ENCODE data around the gene EP400. TPM values are rescaled to one million over a fixed set of nuclear protein-coding genes. Genes with fewer than 3 reads are reported as not detected.

EP400 gene
- total RNA-seq, 1 experiment from 2014 or later = 61.7 TPM

DNA sequence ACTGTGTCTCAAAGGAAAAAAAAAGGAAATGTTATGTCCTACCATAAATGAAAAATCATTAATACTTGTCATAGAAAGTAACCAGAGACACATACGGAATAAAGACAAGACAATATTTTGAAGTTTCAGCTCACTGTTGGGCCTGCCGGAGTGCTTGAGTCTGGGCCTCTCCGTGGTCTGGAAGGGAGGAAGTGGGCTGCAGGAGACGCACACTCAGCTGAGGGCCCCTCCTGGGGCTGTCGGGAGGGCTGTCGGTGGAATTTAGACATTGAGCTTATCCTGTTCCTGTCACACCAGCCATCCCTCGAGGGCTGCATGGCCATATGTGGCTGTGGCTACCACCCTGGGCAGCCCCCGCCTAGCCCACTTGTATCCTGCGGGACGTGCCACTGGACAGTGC, 113.7 kb downstream of the EP400 start:
- no peak overlapping the region for H3K9ac ChIP-seq (ENCODE audit: extremely low read depth, insufficient read length, low read length)
- no peaks in the 10 kb centered on the region for H4K20me1 ChIP-seq (ENCODE audit: control insufficient read depth, insufficient read depth, insufficient read length)
- H3K4me1 Mint-ChIP-seq = no peaks in the 10 kb centered on the region
- H4K5ac ChIP-seq (ENCODE audit: insufficient read length, low read depth, low read length) = no peak overlapping the region
- no peak overlapping the region for H3K4me3 Mint-ChIP-seq
- no peaks in the 10 kb centered on the region for H3K23me2 ChIP-seq (ENCODE audit: insufficient read length, low read depth, low read length, poor library complexity, severe bottlenecking)
- no peaks in the 10 kb centered on the region for H3K9me3 Mint-ChIP-seq
- no peak overlapping the region for H4K91ac ChIP-seq (ENCODE audit: insufficient read length, low read depth, low read length)
- H3K27me3 Mint-ChIP-seq (ENCODE audit: low read depth) = no peaks in the 10 kb centered on the region
- H4K8ac ChIP-seq (replicated peaks; ENCODE audit: insufficient read length, low read depth, low read length) = no peak overlapping the region
- no peak overlapping the region for H2AK5ac ChIP-seq (ENCODE audit: insufficient read length, low read length)
- peaks cover 30 to 73% (median 62%) of the 10 kb centered on the region in 3 experiments; a peak in 6 of 7 replicates for H3K36me3 Mint-ChIP-seq (ENCODE audit: insufficient read depth in 1 of 3, low read depth in 3 of 3)
- H2BK5ac ChIP-seq (ENCODE audit: insufficient read length, low read length) = no peak overlapping the region
- no peak overlapping the region for H3K56ac ChIP-seq (ENCODE audit: insufficient read length, low read depth, low read length)
- TF ChIP-seq, protein P1, sequence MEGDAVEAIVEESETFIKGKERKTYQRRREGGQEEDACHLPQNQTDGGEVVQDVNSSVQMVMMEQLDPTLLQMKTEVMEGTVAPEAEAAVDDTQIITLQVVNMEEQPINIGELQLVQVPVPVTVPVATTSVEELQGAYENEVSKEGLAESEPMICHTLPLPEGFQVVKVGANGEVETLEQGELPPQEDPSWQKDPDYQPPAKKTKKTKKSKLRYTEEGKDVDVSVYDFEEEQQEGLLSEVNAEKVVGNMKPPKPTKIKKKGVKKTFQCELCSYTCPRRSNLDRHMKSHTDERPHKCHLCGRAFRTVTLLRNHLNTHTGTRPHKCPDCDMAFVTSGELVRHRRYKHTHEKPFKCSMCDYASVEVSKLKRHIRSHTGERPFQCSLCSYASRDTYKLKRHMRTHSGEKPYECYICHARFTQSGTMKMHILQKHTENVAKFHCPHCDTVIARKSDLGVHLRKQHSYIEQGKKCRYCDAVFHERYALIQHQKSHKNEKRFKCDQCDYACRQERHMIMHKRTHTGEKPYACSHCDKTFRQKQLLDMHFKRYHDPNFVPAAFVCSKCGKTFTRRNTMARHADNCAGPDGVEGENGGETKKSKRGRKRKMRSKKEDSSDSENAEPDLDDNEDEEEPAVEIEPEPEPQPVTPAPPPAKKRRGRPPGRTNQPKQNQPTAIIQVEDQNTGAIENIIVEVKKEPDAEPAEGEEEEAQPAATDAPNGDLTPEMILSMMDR (conservative IDR thresholded peaks at IDR 0.05) = no peak
- H3K4me2 ChIP-seq (ENCODE audit: insufficient read depth, insufficient read length, low read length) = no peak overlapping the region
- no peaks in the 10 kb centered on the region for H3K9me3 ChIP-seq (ENCODE audit: control insufficient read depth, low read depth, low read length)
- no peaks in the 10 kb centered on the region for H3K79me1 ChIP-seq (ENCODE audit: insufficient read depth, low read depth, low read length, poor library complexity, severe bottlenecking)
- H3K27ac Mint-ChIP-seq = no peak overlapping the region
- H3K4ac ChIP-seq (ENCODE audit: low read depth, low read length) = no peak overlapping the region
- no peak for DNase-seq
- no peak overlapping the region for H3K23ac ChIP-seq (ENCODE audit: insufficient read length, low read depth, low read length)
- H3K27me3 ChIP-seq (ENCODE audit: insufficient read depth, low read length) = no peaks in the 10 kb centered on the region
- no peak overlapping the region for H2BK120ac ChIP-seq (ENCODE audit: low read depth, low read length, poor library complexity, severe bottlenecking)
- H2BK12ac ChIP-seq (ENCODE audit: insufficient read length, low read depth, low read length) = no peak overlapping the region
- no peak overlapping the region for H3T11ph ChIP-seq (ENCODE audit: low read length)
- no peak overlapping the region for H2BK15ac ChIP-seq (ENCODE audit: low read depth, low read length)
- H2AFZ ChIP-seq (ENCODE audit: low read length) = no peak overlapping the region
- no peak overlapping the region for H3K14ac ChIP-seq (ENCODE audit: insufficient read depth, low read length)
- no CpG with 5 or more reads among the region's 10 CpGs for WGBS (ENCODE audit: extremely low coverage, insufficient read length, low lambda C conversion rate)
- H3K79me2 ChIP-seq (ENCODE audit: insufficient read depth, low read length) = no peaks in the 10 kb centered on the region
- H3K18ac ChIP-seq (ENCODE audit: insufficient read length, low read depth, low read length) = no peak overlapping the region
- H2BK20ac ChIP-seq (ENCODE audit: low read depth, low read length, poor library complexity, severe bottlenecking) = no peak overlapping the region
- no peak overlapping the region for H3K27ac ChIP-seq (ENCODE audit: insufficient read length, low read depth, low read length)
- no peaks in the 10 kb centered on the region for H3K4me1 ChIP-seq (ENCODE audit: insufficient read depth, low read length)
